WERI-Rb-1 (cell line): ENCODE results near the gene OR1C1.
"Not testable (repeated sequence)": the region's sequence is repeated elsewhere in the genome, so short reads cannot be mapped to it uniquely, and the experiment has no call there.

Experiments
- DNase-seq: peaks from one replicate; pipeline ENCODE4 v3.0.0-alpha.2; 2020
- H3K27ac ChIP-seq: fragments of 250-450 bp; sonication (Bioruptor Pico); 2 replicates; pipeline ENCODE4 v1.5.1; 2020; ENCODE audit warnings: mild to moderate bottlenecking, moderate library complexity
- H3K27me3 ChIP-seq: fragments of 250-450 bp; sonication (Bioruptor Pico); 2 replicates; pipeline ENCODE4 v1.5.1; 2021; ENCODE audit warnings: mild to moderate bottlenecking, low read depth, moderate library complexity; ENCODE audit not compliant: insufficient read depth, severe bottlenecking
- H3K36me3 ChIP-seq: fragments of 250-450 bp; sonication (Bioruptor Pico); 2 replicates; pipeline ENCODE4 v1.5.1; 2020; ENCODE audit warnings: mild to moderate bottlenecking, moderate library complexity
- H3K4me3 ChIP-seq: 2 replicates; pipeline ENCODE4 v1.5.1; 2011; ENCODE audit warnings: low read depth, mild to moderate bottlenecking, control low read depth, low read length
- H3K9me3 ChIP-seq: fragments of 250-450 bp; sonication (Bioruptor Pico); 2 replicates; pipeline ENCODE4 v1.5.1; 2021; ENCODE audit warnings: mild to moderate bottlenecking, moderate library complexity; ENCODE audit not compliant: severe bottlenecking
- TF ChIP-seq, protein P1 (sequence below): IDR thresholded peaks from 2 replicates; pipeline ENCODE4 v1.5.1; 2011; ENCODE audit warnings: low read depth, mild to moderate bottlenecking, control low read depth, inconsistent platforms, low read length

OR1C1 gene, protein sequence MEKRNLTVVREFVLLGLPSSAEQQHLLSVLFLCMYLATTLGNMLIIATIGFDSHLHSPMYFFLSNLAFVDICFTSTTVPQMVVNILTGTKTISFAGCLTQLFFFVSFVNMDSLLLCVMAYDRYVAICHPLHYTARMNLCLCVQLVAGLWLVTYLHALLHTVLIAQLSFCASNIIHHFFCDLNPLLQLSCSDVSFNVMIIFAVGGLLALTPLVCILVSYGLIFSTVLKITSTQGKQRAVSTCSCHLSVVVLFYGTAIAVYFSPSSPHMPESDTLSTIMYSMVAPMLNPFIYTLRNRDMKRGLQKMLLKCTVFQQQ

DNA sequence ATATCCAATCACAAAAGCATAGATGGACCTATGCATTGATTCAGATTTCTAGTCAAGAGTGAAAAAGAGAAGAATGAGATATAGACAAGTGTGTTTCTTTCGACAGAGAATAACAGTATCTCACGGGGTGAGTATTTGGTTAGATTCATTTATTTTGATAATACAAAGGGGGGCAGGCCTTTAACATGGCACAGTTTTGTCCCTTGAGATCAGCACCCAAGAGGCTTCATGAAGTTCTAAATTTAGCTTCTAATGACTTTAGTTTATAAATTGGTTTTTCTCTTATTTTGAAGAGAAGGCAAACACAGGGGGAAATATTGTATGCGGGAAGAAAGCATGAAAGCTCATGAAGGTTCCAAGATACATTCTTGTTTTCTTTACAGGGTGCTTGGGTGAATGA is at the start of gene OR1C1:
Gene OR1C1, minus strand, starts transcription at position 101 of the 400 bp plus-strand sequence. CDS start 2,150 bp downstream, outside the sequence.
- Histone ChIP-seq H3K27ac (no peak within 1 kb of the TSS), H3K36me3 (no peaks in the 10 kb centered on the region), H3K9me3 (no peaks in the 10 kb centered on the region), H3K4me3 (no peak within 1 kb of the TSS), H3K27me3 (no peaks in the 10 kb centered on the region)
- TF ChIP-seq, protein P1, sequence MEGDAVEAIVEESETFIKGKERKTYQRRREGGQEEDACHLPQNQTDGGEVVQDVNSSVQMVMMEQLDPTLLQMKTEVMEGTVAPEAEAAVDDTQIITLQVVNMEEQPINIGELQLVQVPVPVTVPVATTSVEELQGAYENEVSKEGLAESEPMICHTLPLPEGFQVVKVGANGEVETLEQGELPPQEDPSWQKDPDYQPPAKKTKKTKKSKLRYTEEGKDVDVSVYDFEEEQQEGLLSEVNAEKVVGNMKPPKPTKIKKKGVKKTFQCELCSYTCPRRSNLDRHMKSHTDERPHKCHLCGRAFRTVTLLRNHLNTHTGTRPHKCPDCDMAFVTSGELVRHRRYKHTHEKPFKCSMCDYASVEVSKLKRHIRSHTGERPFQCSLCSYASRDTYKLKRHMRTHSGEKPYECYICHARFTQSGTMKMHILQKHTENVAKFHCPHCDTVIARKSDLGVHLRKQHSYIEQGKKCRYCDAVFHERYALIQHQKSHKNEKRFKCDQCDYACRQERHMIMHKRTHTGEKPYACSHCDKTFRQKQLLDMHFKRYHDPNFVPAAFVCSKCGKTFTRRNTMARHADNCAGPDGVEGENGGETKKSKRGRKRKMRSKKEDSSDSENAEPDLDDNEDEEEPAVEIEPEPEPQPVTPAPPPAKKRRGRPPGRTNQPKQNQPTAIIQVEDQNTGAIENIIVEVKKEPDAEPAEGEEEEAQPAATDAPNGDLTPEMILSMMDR, result no peak
- no peak for DNase-seq

DNA sequence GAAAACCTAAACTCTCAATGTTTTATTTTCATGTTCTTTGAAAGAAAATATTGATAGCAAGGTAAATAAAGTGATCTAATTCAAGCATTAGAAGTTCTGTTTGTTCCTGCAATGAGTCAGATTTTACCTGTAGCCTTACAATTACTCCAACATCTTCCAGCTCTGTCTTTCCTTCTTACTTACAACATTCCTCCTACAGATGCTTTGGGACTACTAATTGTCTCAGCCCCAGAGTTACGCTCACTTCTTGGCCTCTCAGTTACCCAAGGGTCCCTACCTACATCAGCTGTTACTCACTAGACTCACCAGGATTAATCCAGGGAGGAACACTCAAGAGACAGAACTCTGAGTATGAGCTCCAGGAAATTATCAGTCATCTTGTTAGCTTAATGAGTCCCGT is 37.2 kb upstream of the OR1C1 start:
- Histone ChIP-seq H3K27me3 (no peaks in the 10 kb centered on the region), H3K4me3 (no peak overlapping the region), H3K9me3 (peaks cover 5% of the 10 kb centered on the region), H3K36me3 (no peaks in the 10 kb centered on the region), H3K27ac (no peak overlapping the region)
- DNase-seq, result no peak
- TF ChIP-seq, protein P1, result no peak

DNA sequence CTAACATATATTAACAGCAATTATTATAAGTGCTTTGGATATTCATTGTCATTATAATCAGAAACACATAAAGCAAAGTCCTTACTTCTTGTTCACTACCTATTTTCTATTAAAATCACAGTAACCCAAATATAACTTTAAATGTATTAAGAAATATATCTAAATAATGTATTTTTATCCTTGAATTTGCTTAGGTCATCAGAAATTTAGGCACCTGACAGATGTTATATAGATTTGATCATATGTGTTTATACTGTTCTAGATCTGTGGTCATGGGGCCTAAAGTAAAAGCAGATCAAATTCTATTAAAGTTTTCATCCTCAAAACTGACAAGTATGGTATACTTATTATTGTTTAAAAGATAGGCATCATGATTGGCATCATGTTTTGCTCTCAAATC is 9.2 kb upstream of the OR1C1 start:
- no peaks in the 10 kb centered on the region for H3K9me3 ChIP-seq
- DNase-seq, result no peak
- TF ChIP-seq, protein P1, result no peak
- H3K4me3 ChIP-seq, result no peak overlapping the region
- H3K27ac ChIP-seq, result no peak overlapping the region
- no peaks in the 10 kb centered on the region for H3K36me3 ChIP-seq
- H3K27me3 ChIP-seq, result no peaks in the 10 kb centered on the region

DNA sequence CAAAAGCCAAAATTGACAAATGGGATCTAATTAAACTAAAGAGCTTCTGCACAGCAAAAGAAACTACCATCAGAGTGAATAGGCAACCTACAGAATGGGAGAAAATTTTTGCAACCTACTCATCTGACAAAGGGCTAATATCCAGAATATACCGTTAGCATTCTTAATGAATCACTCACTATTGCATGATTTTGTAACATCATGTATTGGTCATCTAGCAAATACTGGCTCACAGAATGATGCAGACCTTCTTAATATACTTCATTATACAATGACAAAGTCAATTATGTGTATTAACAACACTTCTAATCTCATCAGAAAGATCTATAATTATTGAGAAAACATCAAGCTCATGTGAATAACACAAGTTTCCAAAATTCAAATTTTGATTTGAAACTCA is 6.0 kb downstream of the OR1C1 start:
- not testable (repeated sequence) for H3K36me3 ChIP-seq, DNase-seq, H3K27me3 ChIP-seq, H3K27ac ChIP-seq, H3K4me3 ChIP-seq
- peaks cover 12% of the 10 kb centered on the region for H3K9me3 ChIP-seq

DNA sequence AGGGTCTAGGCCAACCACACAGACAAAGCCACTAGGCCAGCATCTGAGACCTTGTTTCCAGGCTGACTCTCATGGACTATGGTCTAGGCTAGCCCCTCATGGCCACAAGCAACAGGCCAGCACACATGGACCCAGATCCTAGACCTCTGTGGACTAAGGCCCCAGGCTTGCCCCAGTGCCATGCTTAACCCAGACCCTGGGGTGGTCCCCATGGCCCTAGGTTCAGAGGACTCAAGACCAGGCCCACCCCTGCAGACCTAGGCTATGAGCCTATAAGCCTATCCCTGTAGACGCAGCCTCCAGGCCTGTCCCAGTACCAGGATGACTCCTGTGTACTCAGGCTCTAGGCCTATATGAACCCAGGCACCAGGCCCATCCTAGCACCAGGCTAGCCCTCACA is 10.5 kb downstream of the OR1C1 start:
- H3K36me3 ChIP-seq, result no peaks in the 10 kb centered on the region
- H3K9me3 ChIP-seq, result peaks cover 12% of the 10 kb centered on the region
- H3K27ac ChIP-seq, result no peak overlapping the region
- H3K27me3 ChIP-seq, result peaks cover 17% of the 10 kb centered on the region
- TF ChIP-seq, protein P1, result no peak
- no peak for DNase-seq
- no peak overlapping the region for H3K4me3 ChIP-seq

DNA sequence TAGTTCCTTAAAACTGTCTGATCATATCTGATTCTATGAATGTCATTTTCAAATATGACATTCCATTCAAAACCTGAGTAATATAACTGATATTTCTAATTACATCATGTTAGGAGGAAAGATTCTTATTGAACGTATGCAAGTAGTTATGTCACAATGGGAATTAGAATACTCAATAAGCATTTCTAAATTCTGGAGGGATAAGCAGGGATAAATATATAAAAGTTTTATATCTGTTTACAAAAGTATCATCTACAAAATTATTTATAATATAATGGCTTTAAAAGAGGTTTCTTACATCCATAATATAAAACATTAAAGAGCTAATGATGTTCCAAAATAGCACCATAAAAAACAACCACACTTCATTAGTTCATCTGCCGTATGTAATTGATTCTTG is 12.3 kb downstream of the OR1C1 start, which contains the start of gene OR14A2:
Gene OR14A2, minus strand, starts transcription at position 101 of the 400 bp plus-strand sequence.
- H3K9me3 ChIP-seq, result peaks cover 12% of the 10 kb centered on the region
- TF ChIP-seq, protein P1, result no peak
- H3K4me3 ChIP-seq, result no peak within 1 kb of the TSS
- H3K36me3 ChIP-seq, result no peaks in the 10 kb centered on the region
- H3K27me3 ChIP-seq, result peaks cover 19% of the 10 kb centered on the region
- H3K27ac ChIP-seq, result no peak within 1 kb of the TSS
- no peak for DNase-seq
